Measurements from ENCODE around the gene ADPRH. TPM values are rescaled to one million over a fixed set of nuclear protein-coding genes. Genes with fewer than 3 reads are reported as not detected.
"Not testable (repeated sequence)": the region's sequence is repeated elsewhere in the genome, so short reads cannot be mapped to it uniquely, and the experiment has no call there.

The ADPRH gene
- total and polyA plus RNA-seq, 7 donors, result 1.2 to 11.6 (median 7.2) TPM

DNA sequence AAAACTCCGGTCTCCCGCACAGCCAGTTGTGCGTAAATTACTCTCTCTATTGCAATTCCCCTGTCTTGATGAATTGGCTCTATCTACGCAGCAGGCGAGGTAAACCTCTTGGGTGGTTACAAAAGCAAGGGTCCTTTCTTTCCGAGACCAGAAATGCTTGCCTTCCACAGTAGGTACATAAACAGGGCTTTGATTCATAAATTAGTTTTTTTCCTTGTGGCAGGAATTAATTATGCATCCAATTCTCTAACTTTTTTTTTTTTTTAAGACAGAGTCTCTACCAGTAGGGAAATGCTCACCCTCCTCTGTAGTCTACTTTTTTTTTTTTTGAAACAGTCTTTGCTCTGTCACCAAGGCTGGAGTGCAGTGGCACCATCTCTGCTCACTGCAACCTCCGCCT, 36.1 kb upstream of the ADPRH start:
- intact Hi-C loops (cut with DNase I), result no loop called here
- no peak overlapping the region for H3K27ac ChIP-seq
- no peaks in the 10 kb centered on the region for H3K36me3 ChIP-seq
- TF ChIP-seq, protein P1, sequence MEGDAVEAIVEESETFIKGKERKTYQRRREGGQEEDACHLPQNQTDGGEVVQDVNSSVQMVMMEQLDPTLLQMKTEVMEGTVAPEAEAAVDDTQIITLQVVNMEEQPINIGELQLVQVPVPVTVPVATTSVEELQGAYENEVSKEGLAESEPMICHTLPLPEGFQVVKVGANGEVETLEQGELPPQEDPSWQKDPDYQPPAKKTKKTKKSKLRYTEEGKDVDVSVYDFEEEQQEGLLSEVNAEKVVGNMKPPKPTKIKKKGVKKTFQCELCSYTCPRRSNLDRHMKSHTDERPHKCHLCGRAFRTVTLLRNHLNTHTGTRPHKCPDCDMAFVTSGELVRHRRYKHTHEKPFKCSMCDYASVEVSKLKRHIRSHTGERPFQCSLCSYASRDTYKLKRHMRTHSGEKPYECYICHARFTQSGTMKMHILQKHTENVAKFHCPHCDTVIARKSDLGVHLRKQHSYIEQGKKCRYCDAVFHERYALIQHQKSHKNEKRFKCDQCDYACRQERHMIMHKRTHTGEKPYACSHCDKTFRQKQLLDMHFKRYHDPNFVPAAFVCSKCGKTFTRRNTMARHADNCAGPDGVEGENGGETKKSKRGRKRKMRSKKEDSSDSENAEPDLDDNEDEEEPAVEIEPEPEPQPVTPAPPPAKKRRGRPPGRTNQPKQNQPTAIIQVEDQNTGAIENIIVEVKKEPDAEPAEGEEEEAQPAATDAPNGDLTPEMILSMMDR (IDR thresholded peaks at IDR 0.05), result no peak
- TF ChIP-seq POLR2A (IDR thresholded peaks at IDR 0.05), result no peak
- TF ChIP-seq POLR2AphosphoS5 (IDR thresholded peaks at IDR 0.05), result no peak
- no peak for TF ChIP-seq EP300 (IDR thresholded peaks at IDR 0.05)
- no peak for DNase-seq
- H3K4me3 ChIP-seq, result no peak overlapping the region
- no peaks in the 10 kb centered on the region for H3K9me3 ChIP-seq
- 84 to 94% methylated on average over 7 of the region's 7 CpGs for WGBS, 2 donors
- no peaks in the 10 kb centered on the region for H3K4me1 ChIP-seq
- H3K27me3 ChIP-seq, result no peaks in the 10 kb centered on the region

GRCh38 chr3:119547227-119547626, 32.1 kb upstream of the ADPRH start:
- Histone ChIP-seq H3K27ac (no peak overlapping the region), H3K27me3 (no peaks in the 10 kb centered on the region), H3K36me3 (no peaks in the 10 kb centered on the region), H3K9me3 (no peaks in the 10 kb centered on the region), H3K4me3 (no peak overlapping the region), H3K4me1 (no peaks in the 10 kb centered on the region)
- intact Hi-C loops (cut with DNase I), result no loop called here
- WGBS, 2 donors, result 85 to 87% methylated on average over 1 of the region's 1 CpG
- TF ChIP-seq POLR2AphosphoS5 (IDR thresholded peaks at IDR 0.05) (no peak), EP300 (IDR thresholded peaks at IDR 0.05) (no peak), POLR2A (IDR thresholded peaks at IDR 0.05) (no peak)
- no peak for DNase-seq

GRCh38 chr3:119548341-119548740, 31.0 kb upstream of the ADPRH start:
- intact Hi-C loops (cut with DNase I), result no loop called here
- H3K27me3 ChIP-seq, result no peaks in the 10 kb centered on the region
- H3K4me1 ChIP-seq, result no peaks in the 10 kb centered on the region
- H3K36me3 ChIP-seq, result no peaks in the 10 kb centered on the region
- 58 to 79% methylated on average over 3 of the region's 3 CpGs for WGBS, 2 donors
- H3K9me3 ChIP-seq, result no peaks in the 10 kb centered on the region
- H3K4me3 ChIP-seq, result no peak overlapping the region
- DNase-seq, result no peak
- TF ChIP-seq EP300 (IDR thresholded peaks at IDR 0.05) (no peak), POLR2AphosphoS5 (IDR thresholded peaks at IDR 0.05) (no peak), POLR2A (IDR thresholded peaks at IDR 0.05) (no peak)
- TF ChIP-seq, protein P1 (IDR thresholded peaks at IDR 0.05), result no peak
- H3K27ac ChIP-seq, result no peak overlapping the region

GRCh38 chr3:119550192-119550910, 28.9 kb upstream of the ADPRH start:
- no peak overlapping the region for H3K27ac ChIP-seq
- TF ChIP-seq, protein P1 (IDR thresholded peaks at IDR 0.05), result no peak
- TF ChIP-seq POLR2A (IDR thresholded peaks at IDR 0.05) (no peak), EP300 (IDR thresholded peaks at IDR 0.05) (no peak), POLR2AphosphoS5 (IDR thresholded peaks at IDR 0.05) (no peak)
- H3K27me3 ChIP-seq, result no peaks in the 10 kb centered on the region
- 89 to 91% methylated on average over 9 of the region's 9 CpGs for WGBS, 2 donors
- H3K36me3 ChIP-seq, result no peaks in the 10 kb centered on the region
- H3K4me1 ChIP-seq, result no peaks in the 10 kb centered on the region
- H3K9me3 ChIP-seq, result no peaks in the 10 kb centered on the region
- intact Hi-C loops (cut with DNase I), result no loop called here
- DNase-seq, result no peak
- H3K4me3 ChIP-seq, result no peak overlapping the region

- Histone ChIP-seq H3K27me3 (no peaks in the 10 kb centered on the region), H3K4me1 (no peaks in the 10 kb centered on the region), H3K9me3 (no peaks in the 10 kb centered on the region), H3K27ac (no peak overlapping the region), H3K36me3 (no peaks in the 10 kb centered on the region), H3K4me3 (no peak overlapping the region)
- WGBS, 2 donors, result 89 to 93% methylated on average over 5 of the region's 5 CpGs
- DNase-seq, result no peak
- intact Hi-C loops (cut with DNase I), result no loop called here
- TF ChIP-seq POLR2A (IDR thresholded peaks at IDR 0.05) (no peak), POLR2AphosphoS5 (IDR thresholded peaks at IDR 0.05) (no peak)
Measured at GRCh38 chr3:119551598-119551997, 27.7 kb upstream of the ADPRH start.

GRCh38 chr3:119552928-119553327, 26.4 kb upstream of the ADPRH start:
- H3K9me3 ChIP-seq; H3K4me1 ChIP-seq; intact Hi-C loops (cut with DNase I); H3K27ac ChIP-seq; H3K36me3 ChIP-seq; DNase-seq; H3K27me3 ChIP-seq; H3K4me3 ChIP-seq: not testable (repeated sequence)
- WGBS, 2 donors, result 90 to 93% methylated on average over 6 of the region's 6 CpGs
